ENCODE data around the gene COA1. TPM values are rescaled to one million over a fixed set of nuclear protein-coding genes. Genes with fewer than 3 reads are reported as not detected.
"Not testable (repeated sequence)": the region's sequence is repeated elsewhere in the genome, so short reads cannot be mapped to it uniquely, and the experiment has no call there.

The COA1 gene
- total RNA-seq, 1 donor from 2014 or later, result 47.9 TPM

DNA sequence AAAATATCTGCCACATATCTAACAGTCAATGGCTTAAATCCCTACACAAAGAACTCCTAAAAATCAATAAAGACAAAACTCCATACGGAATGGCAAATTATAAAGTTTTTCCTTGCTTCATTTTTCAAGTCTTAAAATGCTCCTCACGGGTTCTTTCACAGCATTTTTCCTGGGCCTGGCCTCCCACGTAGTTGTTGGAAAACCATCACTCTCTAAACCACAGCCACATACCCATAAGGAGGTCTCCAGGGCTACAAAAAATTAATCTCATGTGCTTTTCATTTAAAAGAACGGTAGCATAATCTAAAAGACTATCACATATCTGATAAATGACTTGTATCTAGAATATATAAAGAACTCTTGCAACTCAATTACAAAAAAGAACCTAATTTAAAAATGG is 2.9 kb downstream of the COA1 start:
- no peak for DNase-seq

DNA sequence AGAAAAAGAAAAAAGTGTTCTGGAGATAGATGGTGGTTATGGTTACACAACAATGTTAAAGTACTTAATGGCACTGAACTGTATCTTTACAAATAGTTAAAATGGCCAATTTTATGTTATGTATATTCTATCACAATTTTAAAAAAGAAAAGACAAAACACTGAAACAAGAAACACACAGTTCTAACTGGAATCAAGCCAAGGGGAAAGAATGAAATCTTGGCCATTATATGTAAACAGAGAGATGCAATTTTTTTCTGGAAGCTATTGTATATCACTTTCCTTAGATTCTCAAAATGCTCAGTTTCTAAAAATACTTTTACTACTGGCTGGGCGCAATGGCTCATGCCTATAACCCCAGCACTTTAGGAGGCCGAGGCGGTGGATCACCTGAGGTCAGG is 4.1 kb downstream of the COA1 start:
- no peak for DNase-seq

GRCh38 chr7:43723007-43723341 is 6.3 kb downstream of the COA1 start:
- DNase-seq, result no peak

GRCh38 chr7:43721193-43721806 is 8.0 kb downstream of the COA1 start:
- DNase-seq, result peak; percentile 20

DNA sequence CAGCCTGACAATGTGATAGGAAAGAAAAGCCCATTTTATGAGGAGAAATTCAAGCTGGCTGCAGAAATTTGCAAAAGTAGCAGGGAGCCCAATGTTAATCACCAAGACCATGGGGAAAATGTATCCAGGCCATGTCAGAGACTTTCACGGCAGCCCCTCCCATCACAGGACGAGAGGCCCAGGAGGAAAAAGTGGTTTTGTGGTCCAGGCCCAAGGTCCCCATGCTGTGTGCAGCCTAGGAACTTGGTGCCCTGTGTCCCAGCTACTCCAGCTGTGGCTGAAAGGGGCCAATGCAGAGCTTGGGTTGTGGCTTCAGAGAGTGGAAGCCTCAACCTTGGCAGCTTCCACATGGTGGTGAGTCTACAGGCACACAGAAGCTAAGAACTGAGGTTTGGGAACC is 12.7 kb downstream of the COA1 start:
- no peak for DNase-seq

GRCh38 chr7:43715966-43716365 is 13.4 kb downstream of the COA1 start:
- DNase-seq, result not testable (repeated sequence)

GRCh38 chr7:43711503-43711902 is 17.8 kb downstream of the COA1 start:
- DNase-seq, result no peak

DNA sequence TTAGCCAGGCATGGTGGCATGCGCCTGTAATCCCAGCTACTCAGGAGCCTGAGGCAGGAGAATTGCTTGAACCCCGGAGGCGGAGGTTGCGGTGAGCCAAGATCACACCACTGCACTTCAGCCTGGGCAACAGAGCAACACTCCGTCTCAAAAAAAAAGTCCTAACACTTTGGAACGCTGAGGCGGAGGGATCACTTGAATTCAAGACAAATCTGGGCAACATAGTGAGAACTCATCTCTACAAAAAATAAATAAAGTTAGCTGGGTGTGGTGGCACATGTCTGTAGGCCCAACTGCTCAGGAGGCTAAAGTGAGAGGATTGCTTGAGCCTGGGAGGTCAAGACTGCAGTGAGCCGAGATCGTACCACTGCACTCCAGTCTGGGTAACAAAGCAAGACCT is 21.3 kb downstream of the COA1 start:
- not testable (repeated sequence) for DNase-seq

GRCh38 chr7:43703573-43703972 is 25.8 kb downstream of the COA1 start:
- DNase-seq, result no peak

DNA sequence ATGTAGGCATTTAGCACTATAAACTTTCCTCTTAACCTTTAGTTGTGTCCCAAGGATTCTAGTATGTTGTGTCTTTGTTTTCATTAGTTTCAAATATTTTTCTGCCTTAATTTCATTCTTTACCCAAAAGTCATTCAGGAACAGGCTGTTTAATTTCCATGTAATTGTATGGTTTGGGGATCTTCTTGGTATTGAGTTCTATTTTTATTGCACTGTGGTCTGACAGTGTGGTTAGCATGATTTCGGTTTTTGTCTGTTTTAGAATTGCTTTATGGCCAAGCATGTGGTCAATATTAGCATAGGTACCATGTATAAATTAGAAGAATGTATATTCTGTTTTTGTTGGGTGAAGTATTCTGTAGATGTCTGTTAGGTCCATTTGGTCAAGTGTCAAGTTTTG is 26.3 kb downstream of the COA1 start:
- no peak for DNase-seq

GRCh38 chr7:43701929-43702328 is 27.4 kb downstream of the COA1 start:
- no peak for DNase-seq

- DNase-seq, result no peak
Observed at GRCh38 chr7:43701500-43701854, 27.8 kb downstream of the COA1 start.

DNA sequence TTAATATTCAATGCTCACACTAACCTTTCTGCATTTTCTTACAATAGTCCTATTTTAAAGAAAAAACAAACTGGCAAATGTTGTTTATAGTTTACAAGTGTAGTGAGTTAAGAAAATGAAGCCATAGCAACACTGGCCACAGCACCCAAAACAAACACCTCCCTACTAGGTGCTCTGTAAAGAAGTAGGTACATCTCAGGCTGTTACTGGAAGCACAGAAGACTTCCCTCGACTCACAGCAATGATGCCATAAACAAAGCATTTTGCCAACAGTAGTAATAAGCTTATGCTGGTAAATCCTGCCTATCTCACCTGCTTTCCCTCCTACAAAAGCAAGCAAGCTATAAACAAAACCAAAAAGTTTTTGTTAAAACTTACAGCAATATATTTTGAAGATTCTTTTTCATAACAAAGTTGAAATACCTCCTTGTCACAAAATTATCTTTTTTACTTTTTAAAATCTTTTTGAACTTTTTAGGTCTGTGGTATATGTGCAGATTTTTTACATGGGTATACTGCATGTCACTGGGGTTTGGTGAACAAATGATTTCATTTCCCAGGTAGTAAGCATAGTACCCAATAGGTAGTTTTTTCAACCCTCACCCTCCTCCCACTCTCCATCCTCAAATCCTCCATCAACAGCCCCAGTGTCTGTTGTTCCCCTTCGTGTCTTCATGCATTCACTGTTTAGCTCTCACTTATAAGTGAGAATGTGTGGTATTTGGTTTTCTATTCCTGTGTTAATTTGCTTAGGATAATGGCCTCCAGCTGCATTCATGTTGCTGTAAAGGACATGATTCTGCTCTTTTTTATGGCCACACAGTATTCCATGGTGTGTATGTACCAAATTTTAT is 28.4 kb downstream of the COA1 start:
- DNase-seq, result no peak

GRCh38 chr7:43700059-43700501 is 29.2 kb downstream of the COA1 start:
- peak; percentile 43 for DNase-seq

DNA sequence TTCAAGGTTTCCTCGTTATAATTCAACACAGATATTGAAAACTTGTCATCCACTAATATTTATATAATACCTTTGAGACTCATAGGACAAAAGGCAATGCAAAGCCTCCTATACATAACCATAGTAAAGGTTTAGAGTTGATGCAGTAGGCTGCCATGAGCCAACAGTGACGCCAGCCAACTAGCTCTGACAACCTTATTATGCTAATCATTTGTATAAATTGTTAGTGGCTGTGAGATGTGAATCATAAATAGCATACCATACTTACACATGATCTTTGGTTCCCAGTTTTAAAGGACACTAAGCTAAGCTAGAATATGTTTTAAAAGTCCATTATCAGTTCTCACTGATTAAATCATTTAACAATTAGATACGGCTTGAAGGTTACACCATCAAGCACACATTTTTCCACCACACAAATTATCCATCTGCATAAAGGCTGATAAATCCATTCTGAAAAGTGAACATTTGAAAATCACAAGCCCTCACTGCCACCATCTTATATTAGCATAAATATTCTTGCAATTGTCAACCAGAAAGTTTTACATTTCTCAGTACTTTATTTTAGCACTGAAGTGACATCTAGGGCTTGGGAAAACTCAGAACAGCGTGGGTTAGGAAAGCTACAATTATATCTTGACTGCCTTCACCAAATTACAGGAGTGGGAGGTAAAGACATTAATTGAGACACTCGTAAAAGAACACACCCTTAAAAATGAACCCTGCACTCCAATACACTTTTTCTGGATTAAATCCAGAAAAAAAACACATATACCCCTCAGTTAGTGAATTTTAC is 30.7 kb downstream of the COA1 start:
- DNase-seq, result no peak

GRCh38 chr7:43697690-43698089 is 31.6 kb downstream of the COA1 start:
- DNase-seq, result no peak

DNA sequence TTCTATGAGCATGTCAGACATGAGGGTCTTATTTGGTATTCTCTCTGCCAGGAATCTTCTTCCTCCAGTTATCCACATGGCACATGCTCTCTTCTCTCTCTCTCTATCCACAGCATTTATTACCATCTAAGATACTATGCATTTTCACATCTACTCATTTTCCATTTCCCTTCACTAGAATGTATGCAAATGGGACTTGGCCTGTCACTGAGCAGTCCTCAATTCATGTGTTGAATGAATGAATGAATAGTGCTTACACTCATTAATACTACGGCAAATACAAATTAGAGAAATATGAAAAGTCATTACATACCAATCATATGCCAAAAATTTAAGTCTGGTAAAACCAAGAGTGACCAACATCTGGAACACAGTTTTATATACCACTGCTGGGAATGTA is 34.0 kb downstream of the COA1 start:
- DNase-seq, result no peak

DNA sequence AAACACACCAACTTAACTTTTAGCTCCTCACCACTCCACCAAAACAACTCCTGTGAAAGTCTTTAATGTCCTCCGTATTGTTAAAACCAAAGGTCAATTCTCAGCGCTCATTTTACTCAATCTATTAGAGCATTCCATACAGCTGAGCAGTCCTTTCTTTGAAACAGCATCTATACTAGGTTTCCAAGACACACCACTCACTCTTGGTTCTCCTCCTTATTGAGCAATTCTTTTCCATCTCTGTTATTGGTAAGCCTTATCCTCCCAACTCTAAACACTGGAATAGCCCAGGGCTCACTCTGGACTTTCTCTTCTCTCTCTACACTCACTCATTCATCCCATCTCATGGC is 34.9 kb downstream of the COA1 start:
- no peak for DNase-seq

GRCh38 chr7:43693687-43694398 is 35.5 kb downstream of the COA1 start:
- no peak for DNase-seq

DNA sequence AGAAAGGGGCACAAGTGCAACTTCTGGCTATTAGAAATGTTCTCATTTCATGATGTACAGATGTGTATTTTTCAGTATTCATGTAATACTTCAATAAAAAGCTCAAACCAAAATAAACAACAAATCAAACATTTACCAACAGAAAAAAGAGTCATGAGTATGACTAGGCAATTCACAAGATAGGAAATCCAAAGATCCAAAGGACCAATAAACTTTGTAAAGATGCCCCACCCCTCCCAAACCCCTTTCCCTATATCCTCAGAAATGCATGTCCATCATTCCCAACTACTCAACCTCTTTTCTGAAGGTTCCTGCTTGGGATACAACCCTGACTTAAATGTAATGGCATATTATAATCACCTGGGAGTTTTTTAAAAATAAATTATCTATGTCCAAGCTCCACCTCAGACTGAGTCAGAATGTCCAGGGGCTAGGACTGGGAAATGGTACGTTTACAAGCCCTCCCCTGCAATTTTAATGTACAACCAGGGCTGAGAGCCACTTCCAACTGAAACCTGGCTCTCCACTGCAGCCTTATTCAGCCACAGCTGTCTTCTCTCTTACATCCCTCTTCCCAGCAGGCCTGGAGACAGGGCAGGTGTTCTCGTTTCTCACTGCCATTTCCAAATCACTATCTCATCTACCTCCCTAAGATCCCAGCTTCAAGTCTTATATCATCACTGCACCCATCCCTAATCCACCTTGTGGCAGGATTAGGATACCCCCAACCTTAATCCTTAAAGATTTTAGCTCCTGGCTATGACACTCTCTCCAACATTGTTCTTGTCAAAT is 36.5 kb downstream of the COA1 start:
- no peak for DNase-seq

GRCh38 chr7:43691611-43692010 is 37.7 kb downstream of the COA1 start:
- no peak for DNase-seq

DNA sequence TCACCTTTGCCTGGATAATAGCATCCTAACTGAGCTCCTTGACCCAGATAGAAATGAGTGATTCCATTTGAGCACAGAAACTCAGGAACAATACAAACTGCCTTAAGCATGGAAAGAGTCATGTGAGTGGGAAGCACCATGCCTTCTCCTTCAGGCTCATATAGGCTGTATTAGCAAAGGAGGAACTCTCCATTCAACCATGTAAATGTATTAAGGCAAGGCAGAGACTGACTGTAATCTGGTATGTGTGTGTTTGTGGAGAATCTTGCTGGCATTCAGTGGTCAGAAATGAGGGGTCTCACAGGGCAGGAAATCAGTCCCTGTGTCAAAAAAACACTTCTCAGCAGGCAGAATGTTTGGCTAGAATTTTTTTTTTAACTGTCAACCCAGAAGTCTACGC is 40.2 kb downstream of the COA1 start:
- DNase-seq, result no peak

Measured in skin of body (tissue), 2 donors.